ENCODE data around the gene LMCD1.

LMCD1 gene

GRCh38 chr3:8538223-8538622 lies 36.6 kb downstream of the LMCD1 start:
- no CpG with 5 or more reads among the region's 4 CpGs for WGBS, 2 donors (ENCODE audit: extremely low coverage in 2 of 2, insufficient read length in 2 of 2, insufficient replicate concordance in 1 of 2)
- no peak overlapping the region for H2BK12ac ChIP-seq (ENCODE audit: low read length)
- DNase-seq (ENCODE audit: low spot score): no peak
- H3K36me3 ChIP-seq (replicated peaks in 1 of 2; ENCODE audit: control insufficient read depth in 2 of 2, insufficient read depth in 2 of 2, low read length in 2 of 2): peaks cover 0 to 3% of the 10 kb centered on the region in 2 donors
- no peak overlapping the region for H3K18ac ChIP-seq (ENCODE audit: low read length)
- H3K9ac ChIP-seq (ENCODE audit: low read depth, low read length, poor library complexity): no peak overlapping the region
- no peak overlapping the region for H2BK120ac ChIP-seq (ENCODE audit: low read depth, low read length)
- H3K79me1 ChIP-seq (ENCODE audit: low read depth, low read length): no peaks in the 10 kb centered on the region
- H3K4me3 ChIP-seq (ENCODE audit: low read length in 2 of 2): no peak overlapping the region
- H3K4ac ChIP-seq (ENCODE audit: low read length): no peak overlapping the region
- no peak overlapping the region for H2BK5ac ChIP-seq (ENCODE audit: low read length)
- H4K91ac ChIP-seq (ENCODE audit: low read depth, low read length, poor library complexity): no peak overlapping the region
- H3K9me3 ChIP-seq (replicated peaks in 1 of 2; ENCODE audit: control insufficient read depth in 2 of 2, insufficient read depth in 1 of 2, low read depth in 1 of 2, low read length in 2 of 2): peaks cover 0 to 12% of the 10 kb centered on the region in 2 donors
- H2AFZ ChIP-seq (ENCODE audit: low read length): no peak overlapping the region
- no peak overlapping the region for H3K4me2 ChIP-seq (ENCODE audit: insufficient read depth, low read length, poor library complexity, severe bottlenecking)
- H3K27ac ChIP-seq (replicated peaks; ENCODE audit: low read length): no peak overlapping the region
- H3K4me1 ChIP-seq (ENCODE audit: control insufficient read depth in 2 of 2, insufficient read depth in 1 of 2, low read depth in 1 of 2, low read length in 2 of 2): peaks cover 4 to 12% of the 10 kb centered on the region in 2 donors
- H2BK15ac ChIP-seq (ENCODE audit: low read length): no peak overlapping the region
- no peaks in the 10 kb centered on the region for H3K27me3 ChIP-seq (ENCODE audit: control insufficient read depth in 3 of 3, insufficient read depth in 3 of 3, low read depth in 1 of 3, low read length in 3 of 3)
- no peak overlapping the region for H4K8ac ChIP-seq (ENCODE audit: low read depth, low read length)
- H2AK5ac ChIP-seq (ENCODE audit: low read depth, low read length): no peak overlapping the region
- H3K23ac ChIP-seq (ENCODE audit: low read depth, low read length, poor library complexity): no peak overlapping the region
- no peak overlapping the region for H3K14ac ChIP-seq (ENCODE audit: low read length)

- no peak overlapping the region for H2BK12ac ChIP-seq (ENCODE audit: low read length)
- no peak overlapping the region for H3K27ac ChIP-seq (replicated peaks; ENCODE audit: low read length)
- no peak overlapping the region for H3K14ac ChIP-seq (ENCODE audit: low read length)
- peaks cover 4 to 12% of the 10 kb centered on the region in 2 donors for H3K4me1 ChIP-seq (ENCODE audit: control insufficient read depth in 2 of 2, insufficient read depth in 1 of 2, low read depth in 1 of 2, low read length in 2 of 2)
- H2BK15ac ChIP-seq (ENCODE audit: low read length): no peak overlapping the region
- H3K4me2 ChIP-seq (ENCODE audit: insufficient read depth, low read length, poor library complexity, severe bottlenecking): no peak overlapping the region
- H3K36me3 ChIP-seq (replicated peaks in 1 of 2; ENCODE audit: control insufficient read depth in 2 of 2, insufficient read depth in 2 of 2, low read length in 2 of 2): peaks cover 0 to 3% of the 10 kb centered on the region in 2 donors
- no peaks in the 10 kb centered on the region for H3K27me3 ChIP-seq (ENCODE audit: control insufficient read depth in 3 of 3, insufficient read depth in 3 of 3, low read depth in 1 of 3, low read length in 3 of 3)
- no peaks in the 10 kb centered on the region for H3K79me1 ChIP-seq (ENCODE audit: low read depth, low read length)
- no peak overlapping the region for H2AFZ ChIP-seq (ENCODE audit: low read length)
- H3K9me3 ChIP-seq (replicated peaks in 1 of 2; ENCODE audit: control insufficient read depth in 2 of 2, insufficient read depth in 1 of 2, low read depth in 1 of 2, low read length in 2 of 2): peaks cover 0 to 10% of the 10 kb centered on the region in 2 donors
- no CpG with 5 or more reads among the region's 3 CpGs for WGBS, 2 donors (ENCODE audit: extremely low coverage in 2 of 2, insufficient read length in 2 of 2, insufficient replicate concordance in 1 of 2)
- no peak overlapping the region for H4K8ac ChIP-seq (ENCODE audit: low read depth, low read length)
- no peak overlapping the region for H2BK120ac ChIP-seq (ENCODE audit: low read depth, low read length)
- H3K4me3 ChIP-seq (ENCODE audit: low read length in 2 of 2): no peak overlapping the region
- no peak for DNase-seq (ENCODE audit: low spot score)
- H3K4ac ChIP-seq (ENCODE audit: low read length): no peak overlapping the region
- H2BK5ac ChIP-seq (ENCODE audit: low read length): no peak overlapping the region
- H4K91ac ChIP-seq (ENCODE audit: low read depth, low read length, poor library complexity): no peak overlapping the region
- no peak overlapping the region for H3K9ac ChIP-seq (ENCODE audit: low read depth, low read length, poor library complexity)
- no peak overlapping the region for H2AK5ac ChIP-seq (ENCODE audit: low read depth, low read length)
- H3K23ac ChIP-seq (ENCODE audit: low read depth, low read length, poor library complexity): no peak overlapping the region
- no peak overlapping the region for H3K18ac ChIP-seq (ENCODE audit: low read length)
Measured at GRCh38 chr3:8538913-8539312, 37.3 kb downstream of the LMCD1 start.

- no peak overlapping the region for H3K4me3 ChIP-seq (ENCODE audit: low read length in 2 of 2)
- H2BK120ac ChIP-seq (ENCODE audit: low read depth, low read length): no peak overlapping the region
- no peak for DNase-seq (ENCODE audit: low spot score)
- no peak overlapping the region for H3K4me2 ChIP-seq (ENCODE audit: insufficient read depth, low read length, poor library complexity, severe bottlenecking)
- no peak overlapping the region for H2BK5ac ChIP-seq (ENCODE audit: low read length)
- H3K9me3 ChIP-seq (replicated peaks in 1 of 2; ENCODE audit: control insufficient read depth in 2 of 2, insufficient read depth in 1 of 2, low read depth in 1 of 2, low read length in 2 of 2): peaks cover 0 to 10% of the 10 kb centered on the region in 2 donors
- no peak overlapping the region for H4K8ac ChIP-seq (ENCODE audit: low read depth, low read length)
- no peak overlapping the region for H2BK15ac ChIP-seq (ENCODE audit: low read length)
- no peak overlapping the region for H3K14ac ChIP-seq (ENCODE audit: low read length)
- no peak overlapping the region for H3K27ac ChIP-seq (replicated peaks; ENCODE audit: low read length)
- H3K18ac ChIP-seq (ENCODE audit: low read length): peak overlapping the region; percentile 29
- no peaks in the 10 kb centered on the region for H3K27me3 ChIP-seq (ENCODE audit: control insufficient read depth in 3 of 3, insufficient read depth in 3 of 3, low read depth in 1 of 3, low read length in 3 of 3)
- H3K9ac ChIP-seq (ENCODE audit: low read depth, low read length, poor library complexity): no peak overlapping the region
- peaks cover 4 to 12% of the 10 kb centered on the region in 2 donors for H3K4me1 ChIP-seq (ENCODE audit: control insufficient read depth in 2 of 2, insufficient read depth in 1 of 2, low read depth in 1 of 2, low read length in 2 of 2)
- H3K79me1 ChIP-seq (ENCODE audit: low read depth, low read length): no peaks in the 10 kb centered on the region
- no peak overlapping the region for H3K23ac ChIP-seq (ENCODE audit: low read depth, low read length, poor library complexity)
- H3K4ac ChIP-seq (ENCODE audit: low read length): no peak overlapping the region
- no peak overlapping the region for H4K91ac ChIP-seq (ENCODE audit: low read depth, low read length, poor library complexity)
- H2AFZ ChIP-seq (ENCODE audit: low read length): no peak overlapping the region
- no CpG with 5 or more reads among the region's 7 CpGs for WGBS, 2 donors (ENCODE audit: extremely low coverage in 2 of 2, insufficient read length in 2 of 2, insufficient replicate concordance in 1 of 2)
- peaks cover 0 to 3% of the 10 kb centered on the region in 2 donors for H3K36me3 ChIP-seq (replicated peaks in 1 of 2; ENCODE audit: control insufficient read depth in 2 of 2, insufficient read depth in 2 of 2, low read length in 2 of 2)
- H2BK12ac ChIP-seq (ENCODE audit: low read length): no peak overlapping the region
- no peak overlapping the region for H2AK5ac ChIP-seq (ENCODE audit: low read depth, low read length)
Measured at GRCh38 chr3:8539419-8539818, 37.8 kb downstream of the LMCD1 start.

- H3K9me3 ChIP-seq (replicated peaks in 1 of 2; ENCODE audit: control insufficient read depth in 2 of 2, insufficient read depth in 1 of 2, low read depth in 1 of 2, low read length in 2 of 2): peaks cover 0 to 10% of the 10 kb centered on the region in 2 donors
- no peak overlapping the region for H2AFZ ChIP-seq (ENCODE audit: low read length)
- no peak overlapping the region for H4K8ac ChIP-seq (ENCODE audit: low read depth, low read length)
- H2BK15ac ChIP-seq (ENCODE audit: low read length): no peak overlapping the region
- no peaks in the 10 kb centered on the region for H3K27me3 ChIP-seq (ENCODE audit: control insufficient read depth in 3 of 3, insufficient read depth in 3 of 3, low read depth in 1 of 3, low read length in 3 of 3)
- H3K23ac ChIP-seq (ENCODE audit: low read depth, low read length, poor library complexity): no peak overlapping the region
- peaks cover 0 to 3% of the 10 kb centered on the region in 2 donors for H3K36me3 ChIP-seq (replicated peaks in 1 of 2; ENCODE audit: control insufficient read depth in 2 of 2, insufficient read depth in 2 of 2, low read length in 2 of 2)
- no peak overlapping the region for H3K27ac ChIP-seq (replicated peaks; ENCODE audit: low read length)
- no peaks in the 10 kb centered on the region for H3K79me1 ChIP-seq (ENCODE audit: low read depth, low read length)
- WGBS, 2 donors (ENCODE audit: extremely low coverage in 2 of 2, insufficient read length in 2 of 2, insufficient replicate concordance in 1 of 2): no CpG with 5 or more reads among the region's 6 CpGs
- no peak overlapping the region for H2BK5ac ChIP-seq (ENCODE audit: low read length)
- H3K4me1 ChIP-seq (ENCODE audit: control insufficient read depth in 2 of 2, insufficient read depth in 1 of 2, low read depth in 1 of 2, low read length in 2 of 2): peaks cover 2 to 6% of the 10 kb centered on the region in 2 donors
- no peak overlapping the region for H4K91ac ChIP-seq (ENCODE audit: low read depth, low read length, poor library complexity)
- H2BK120ac ChIP-seq (ENCODE audit: low read depth, low read length): no peak overlapping the region
- no peak overlapping the region for H2AK5ac ChIP-seq (ENCODE audit: low read depth, low read length)
- no peak overlapping the region for H3K4ac ChIP-seq (ENCODE audit: low read length)
- no peak overlapping the region for H3K9ac ChIP-seq (ENCODE audit: low read depth, low read length, poor library complexity)
- H3K14ac ChIP-seq (ENCODE audit: low read length): no peak overlapping the region
- H3K18ac ChIP-seq (ENCODE audit: low read length): no peak overlapping the region
- no peak for DNase-seq (ENCODE audit: low spot score)
- no peak overlapping the region for H2BK12ac ChIP-seq (ENCODE audit: low read length)
- H3K4me3 ChIP-seq (ENCODE audit: low read length in 2 of 2): no peak overlapping the region
- H3K4me2 ChIP-seq (ENCODE audit: insufficient read depth, low read length, poor library complexity, severe bottlenecking): no peak overlapping the region
Measured at GRCh38 chr3:8540456-8540855, 38.8 kb downstream of the LMCD1 start.

Measured in neuronal stem cell (in vitro differentiated cells).